GM21447 (cell line): ENCODE results near the gene NDUFB5.

Experiments
- ATAC-seq: cut with Tn5 transposase; IDR thresholded peaks from one replicate; pipeline ENCODE4 v1.9.1; 2021; ENCODE audit not compliant: unreplicated experiment

Gene NDUFB5

GRCh38 chr3:179676081-179676480 lies 71.5 kb downstream of the NDUFB5 start:
- ATAC-seq: no peak
